SK-MEL-5 (cell line): ENCODE results near the gene SURF2. TPM values are rescaled to one million over a fixed set of nuclear protein-coding genes. Genes with fewer than 3 reads are reported as not detected.
"Not testable (repeated sequence)": the region's sequence is repeated elsewhere in the genome, so short reads cannot be mapped to it uniquely, and the experiment has no call there.

ENCODE experiments used
- DNase-seq: peaks from one replicate; pipeline ENCODE4 v3.0.0-alpha.2; 2016; ENCODE audit warnings: low read depth, low spot score
- in situ Hi-C: cut with HindIII; loops from 2 replicates; pipeline ENCODE4 v1.10.0; 2016; ENCODE audit warnings: low sequenced_read_pairs, high pct_unique_total_duplicates, low pct_unique_long_range_greater_than_20kb
- total RNA-seq: library from RNA; depleted of rRNA; stranded (reverse); fragments of >200 nt; shearing (Covaris generic); gene quantifications from 2 replicates; pipeline ENCODE4 v1.2.3, GENCODE V29; 2014

SURF2 gene
- total RNA-seq, 1 experiment from 2014 or later = 39.3 TPM

- no peak for DNase-seq
- in situ Hi-C loops = no loop called here
Observed at GRCh38 chr9:133382507-133383141, 26.3 kb downstream of the SURF2 start.

GRCh38 chr9:133383438-133383837 is 27.1 kb downstream of the SURF2 start:
- in situ Hi-C loops = no loop called here
- DNase-seq = no peak

GRCh38 chr9:133384736-133385321 is 28.5 kb downstream of the SURF2 start:
- DNase-seq = no peak
- in situ Hi-C loops = no loop called here

DNA sequence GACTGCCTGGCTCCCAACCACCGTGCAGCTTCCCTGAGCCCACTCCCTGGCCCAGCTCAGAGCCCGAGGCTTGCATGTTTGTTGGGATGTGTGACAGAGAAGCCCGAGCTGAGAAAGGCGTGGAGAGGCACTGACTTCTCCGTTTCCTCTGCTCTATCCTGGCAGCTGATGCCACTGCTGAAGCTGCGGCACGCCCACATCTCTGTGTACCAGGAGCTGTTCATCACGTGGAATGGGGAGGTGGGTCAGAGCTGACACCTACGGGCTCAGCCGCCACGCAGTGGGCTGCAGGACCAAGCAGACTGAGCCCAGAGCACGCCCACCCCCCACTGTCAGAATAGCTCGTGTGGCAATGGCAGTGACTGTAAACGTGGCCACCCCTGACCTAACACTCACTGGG is 29.1 kb downstream of the SURF2 start:
- no peak for DNase-seq
- in situ Hi-C loops = no loop called here

DNA sequence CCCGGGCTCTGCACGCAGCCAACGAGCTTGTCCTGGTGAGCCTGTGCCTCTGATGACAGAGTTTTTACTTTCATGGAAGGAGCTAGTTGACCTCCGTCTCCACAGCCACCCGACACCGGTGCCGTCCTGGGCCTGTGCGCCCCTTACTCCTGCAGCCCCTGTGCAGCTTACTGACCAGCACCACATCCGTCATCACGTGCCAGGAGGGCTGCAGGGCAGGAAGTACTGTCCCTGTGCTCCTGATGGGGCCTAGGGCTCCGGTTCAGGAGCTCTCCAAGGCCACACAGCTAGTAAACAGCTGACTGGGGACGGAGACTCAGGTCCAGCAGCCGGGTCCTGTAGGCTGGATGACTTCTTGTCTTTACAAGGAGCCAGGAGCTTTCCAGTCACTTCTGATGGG is 30.0 kb downstream of the SURF2 start:
- in situ Hi-C loops = no loop called here
- no peak for DNase-seq

- in situ Hi-C loops = no loop called here
- DNase-seq = no peak
Observed at GRCh38 chr9:133387680-133388079, 31.3 kb downstream of the SURF2 start.

DNA sequence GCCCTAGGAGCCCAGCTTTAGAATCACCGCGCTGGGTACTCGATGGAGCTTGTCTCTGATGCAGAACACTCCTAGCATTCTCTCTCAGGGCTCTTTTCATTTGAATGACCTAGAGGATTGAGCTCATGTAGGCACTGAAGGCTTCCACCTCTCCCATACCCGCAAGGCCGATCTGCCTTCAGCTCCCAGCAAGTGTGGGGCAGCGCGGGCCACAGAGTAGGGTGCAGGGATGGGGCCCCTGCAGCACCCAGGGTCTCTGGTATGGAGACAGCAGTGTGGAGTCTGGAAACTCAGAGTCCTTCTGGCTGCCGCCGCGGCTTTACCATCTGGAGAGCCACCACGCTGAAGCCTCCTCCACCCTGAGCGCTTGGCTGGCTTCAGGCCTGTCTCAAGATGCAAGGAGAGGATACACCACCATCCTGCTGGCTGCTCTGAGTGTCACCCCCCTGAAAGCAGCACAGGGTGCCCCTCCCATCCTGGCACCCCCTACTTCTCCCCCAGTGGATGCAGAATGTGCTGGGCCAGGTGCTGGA is 32.7 kb downstream of the SURF2 start:
- DNase-seq = no peak
- in situ Hi-C loops = no loop called here

DNA sequence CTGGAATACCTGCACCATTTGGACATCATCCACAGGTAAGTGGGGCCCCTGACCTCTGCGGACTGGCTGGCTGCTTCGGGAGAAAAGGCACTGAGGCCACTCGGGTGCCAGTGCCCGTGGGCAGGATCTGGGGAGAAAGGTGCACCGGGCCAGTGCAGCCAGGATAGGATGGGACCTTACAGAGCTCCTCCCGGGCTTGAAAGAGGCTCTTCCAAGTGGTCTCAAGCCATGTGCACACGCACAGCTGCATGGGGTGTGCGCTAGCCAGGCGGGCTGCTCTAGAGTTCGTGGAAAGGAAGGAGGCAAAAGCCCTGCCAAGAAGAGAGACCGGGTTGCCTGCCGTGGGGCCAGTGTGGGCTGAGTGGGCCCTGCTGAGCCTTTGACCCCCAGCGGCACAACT is 33.2 kb downstream of the SURF2 start:
- in situ Hi-C loops = no loop called here
- no peak for DNase-seq

GRCh38 chr9:133390713-133391112 is 34.4 kb downstream of the SURF2 start:
- DNase-seq = no peak
- in situ Hi-C loops = no loop called here

DNA sequence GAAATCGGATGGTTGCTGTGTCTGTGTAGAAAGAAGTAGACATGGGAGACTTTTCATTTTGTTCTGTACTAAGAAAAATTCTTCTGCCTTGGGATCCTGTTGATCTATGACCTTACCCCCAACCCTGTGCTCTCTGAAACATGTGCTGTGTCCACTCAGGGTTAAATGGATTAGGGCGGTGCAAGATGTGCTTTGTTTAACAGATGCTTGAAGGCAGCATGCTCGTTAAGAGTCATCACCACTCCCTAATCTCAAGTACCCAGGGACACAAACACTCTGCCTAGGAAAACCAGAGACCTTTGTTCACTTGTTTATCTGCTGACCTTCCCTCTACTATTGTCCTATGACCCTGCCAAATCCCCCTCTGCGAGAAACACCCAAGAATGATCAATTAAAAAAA is 35.1 kb downstream of the SURF2 start:
- in situ Hi-C loops, DNase-seq: not testable (repeated sequence)

DNA sequence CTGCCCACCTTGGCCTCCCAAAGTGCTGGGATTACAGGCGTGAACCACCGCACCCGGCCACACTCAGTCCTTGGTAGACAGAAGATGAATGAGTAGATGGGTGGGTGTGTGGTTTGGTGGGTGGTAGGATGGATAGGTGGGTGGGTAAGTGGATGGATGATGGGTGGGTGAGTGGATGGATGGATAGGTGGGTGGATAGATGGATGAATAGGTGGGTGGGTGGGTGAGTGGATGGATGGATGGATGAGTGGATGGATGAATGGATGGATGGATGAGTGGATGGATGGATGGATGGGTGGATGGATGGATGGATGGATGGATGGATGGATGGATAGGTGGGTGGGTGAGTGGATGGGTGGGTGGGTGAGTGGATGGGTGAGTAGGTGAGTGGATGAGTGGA is 36.0 kb downstream of the SURF2 start:
- in situ Hi-C loops, DNase-seq: not testable (repeated sequence)

DNA sequence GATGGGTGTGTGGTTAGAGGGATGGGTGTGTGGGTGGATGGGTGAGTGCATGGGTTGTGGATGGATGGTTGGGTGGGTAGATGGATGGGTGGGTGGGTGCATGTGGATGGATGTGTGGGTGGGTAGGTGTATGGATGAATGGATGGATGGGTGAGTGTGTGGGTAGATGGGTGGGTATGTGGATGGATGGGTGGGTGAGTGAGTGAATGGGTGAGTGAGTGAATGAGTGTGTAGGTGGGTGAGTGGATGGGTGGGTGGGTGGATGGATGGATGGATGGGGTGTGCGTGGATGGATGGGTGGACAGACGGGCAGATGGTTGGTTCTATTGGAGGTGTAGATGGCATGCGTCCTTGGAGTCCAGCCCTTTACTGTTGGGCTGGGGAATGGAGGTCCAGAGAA is 37.0 kb downstream of the SURF2 start:
- in situ Hi-C loops = no loop called here
- no peak for DNase-seq

GRCh38 chr9:133394687-133395271 is 38.4 kb downstream of the SURF2 start:
- no peak for DNase-seq
- in situ Hi-C loops = no loop called here

- peak; percentile 54 for DNase-seq
- in situ Hi-C loops = no loop called here
Observed at GRCh38 chr9:133396952-133397351, 40.6 kb downstream of the SURF2 start.

DNA sequence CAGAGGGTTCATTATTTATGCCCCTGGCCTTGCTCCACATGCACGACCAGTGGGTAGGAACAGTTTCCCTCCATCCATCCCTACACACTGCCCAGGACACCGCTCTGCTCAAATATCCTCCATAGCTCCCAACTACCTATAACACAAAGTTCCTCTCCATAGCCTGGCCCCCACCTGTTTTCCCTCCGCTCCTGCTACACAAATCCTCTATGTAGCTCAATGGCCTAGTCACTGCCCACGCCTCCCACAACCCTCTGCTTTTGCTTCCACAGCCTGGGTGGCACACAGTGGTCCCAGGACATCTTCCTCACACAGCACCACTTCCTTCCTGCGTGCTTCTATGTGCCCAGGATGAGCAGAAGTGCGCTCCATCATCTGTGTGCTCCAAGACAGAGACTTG is 41.0 kb downstream of the SURF2 start:
- in situ Hi-C loops = no loop called here
- DNase-seq = no peak

DNA sequence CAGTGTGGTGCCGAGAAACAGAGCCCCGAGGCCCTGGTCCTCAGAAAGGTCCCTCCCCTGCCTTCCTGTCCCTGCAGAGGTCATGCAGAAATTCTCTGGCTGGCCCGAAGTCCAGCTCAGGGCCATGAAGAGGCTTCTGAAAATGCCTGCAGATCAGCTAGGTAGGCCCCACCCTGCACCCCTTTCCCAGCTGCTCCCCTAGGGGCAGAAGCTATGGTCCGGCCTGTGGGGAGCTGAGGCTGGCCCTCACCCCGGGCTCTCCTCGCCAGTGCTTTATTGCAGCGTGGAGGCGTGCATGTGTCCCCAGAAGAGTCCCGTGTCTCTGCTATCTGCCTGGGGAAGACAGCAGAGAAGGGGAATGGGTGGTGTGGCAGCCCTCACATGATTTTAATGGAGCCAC is 41.5 kb downstream of the SURF2 start:
- no peak for DNase-seq
- in situ Hi-C loops = no loop called here

DNA sequence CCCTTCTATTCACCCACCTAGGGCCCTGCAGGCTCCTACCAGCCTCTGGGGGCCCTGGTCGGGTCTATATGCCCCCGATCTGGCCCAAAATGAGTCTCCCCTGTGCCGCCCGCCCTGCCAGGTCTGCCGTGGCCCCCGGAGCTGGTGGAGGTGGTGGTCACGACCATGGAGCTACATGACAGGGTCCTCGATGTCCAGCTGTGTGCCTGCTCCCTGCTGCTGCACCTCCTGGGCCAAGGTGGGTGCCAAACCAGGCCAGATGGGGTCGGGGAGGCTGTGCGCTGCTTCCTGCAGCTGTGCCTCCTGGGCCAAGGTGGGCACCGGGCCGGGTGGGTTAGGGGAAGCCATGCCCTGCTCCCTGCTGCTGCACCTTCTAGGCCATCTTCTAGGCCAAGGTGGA is 43.9 kb downstream of the SURF2 start:
- DNase-seq = no peak
- in situ Hi-C loops = no loop called here

DNA sequence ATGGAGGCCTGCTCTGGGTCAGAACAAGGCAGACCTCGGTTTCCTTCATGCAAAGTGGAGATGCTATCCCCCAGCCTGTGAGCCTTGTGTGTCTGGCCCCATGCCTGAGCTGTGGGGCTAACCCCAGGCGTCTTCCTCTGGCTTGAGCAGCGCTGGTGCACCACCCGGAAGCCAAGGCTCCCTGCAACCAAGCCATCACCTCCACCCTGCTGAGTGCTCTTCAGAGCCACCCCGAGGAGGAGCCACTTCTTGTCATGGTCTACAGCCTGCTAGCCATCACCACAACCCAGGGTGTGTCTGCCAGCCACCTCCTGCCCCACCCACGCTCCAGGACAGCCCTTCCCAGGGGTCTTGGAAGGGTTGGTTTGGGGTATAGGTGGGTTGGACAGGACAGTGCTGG is 45.2 kb downstream of the SURF2 start:
- in situ Hi-C loops = no loop called here
- DNase-seq = no peak

GRCh38 chr9:133402689-133403088 is 46.3 kb downstream of the SURF2 start:
- DNase-seq = no peak
- in situ Hi-C loops = no loop called here
